HG02973 (cell line): Measurements from ENCODE around the gene MIX23.
A peak's percentile ranks its signal among the peaks of the same experiment; 100 is the strongest.

ENCODE experiments used
- ATAC-seq: cut with Tn5 transposase; IDR thresholded peaks from one replicate; pipeline ENCODE4 v1.9.1; 2021; ENCODE audit warnings: moderate library complexity; ENCODE audit not compliant: unreplicated experiment

The MIX23 gene

GRCh38 chr3:122382888-122383666, at the start of gene MIX23:
Gene MIX23, minus strand, starts transcription at chr3:122383231. Its CDS starts 7 bp downstream, at chr3:122383224.
- ATAC-seq = peak; percentile 36

- ATAC-seq = no peak
Observed at GRCh38 chr3:122430371-122430770, 47.3 kb upstream of the MIX23 start.

DNA sequence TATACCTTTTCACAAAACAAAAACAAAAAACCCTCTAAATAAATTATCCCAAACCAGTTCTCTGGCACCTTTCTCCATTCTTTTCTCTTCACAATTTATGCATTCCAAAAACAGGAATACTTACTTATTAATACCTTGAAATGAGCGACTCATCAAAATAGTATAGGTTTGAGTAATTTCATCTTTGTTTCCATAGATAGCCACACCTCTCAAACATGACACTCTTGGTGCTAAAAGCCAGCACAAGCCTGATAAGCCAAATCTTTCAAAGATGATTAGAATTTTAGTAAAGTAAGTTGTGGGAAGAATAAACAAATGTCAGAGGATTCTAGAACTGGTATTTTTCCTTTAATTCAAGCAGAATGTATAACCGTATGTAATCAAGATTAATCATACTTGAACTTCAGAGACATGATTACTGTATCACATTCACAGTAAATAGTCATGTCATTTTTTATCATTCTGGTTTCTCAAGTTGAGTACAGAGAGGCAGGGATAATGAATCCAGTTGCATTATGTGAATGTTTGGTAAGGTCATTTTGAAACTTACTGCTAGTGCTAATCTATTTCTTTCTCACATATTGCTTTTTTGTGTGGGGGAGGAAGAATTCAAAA, 44.9 kb upstream of the MIX23 start:
- no peak for ATAC-seq

DNA sequence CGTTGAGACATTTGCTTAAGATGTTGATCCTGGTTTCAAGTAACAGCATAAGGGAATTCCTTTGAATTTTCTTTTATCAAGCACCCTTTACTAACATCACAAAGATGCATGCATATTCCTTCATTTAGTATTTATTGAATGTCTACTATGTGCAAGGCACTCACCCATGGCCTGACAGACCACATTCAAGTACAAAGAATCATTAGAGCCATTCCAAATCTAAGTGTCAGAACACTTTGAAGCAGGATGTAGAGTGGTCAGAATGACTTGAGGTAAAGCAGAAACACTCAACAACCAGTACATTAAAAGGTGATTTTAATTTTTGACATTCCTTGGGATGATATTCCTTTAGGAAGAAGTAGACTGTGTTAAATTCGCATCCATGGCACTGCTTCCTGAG, 38.8 kb upstream of the MIX23 start:
- no peak for ATAC-seq

DNA sequence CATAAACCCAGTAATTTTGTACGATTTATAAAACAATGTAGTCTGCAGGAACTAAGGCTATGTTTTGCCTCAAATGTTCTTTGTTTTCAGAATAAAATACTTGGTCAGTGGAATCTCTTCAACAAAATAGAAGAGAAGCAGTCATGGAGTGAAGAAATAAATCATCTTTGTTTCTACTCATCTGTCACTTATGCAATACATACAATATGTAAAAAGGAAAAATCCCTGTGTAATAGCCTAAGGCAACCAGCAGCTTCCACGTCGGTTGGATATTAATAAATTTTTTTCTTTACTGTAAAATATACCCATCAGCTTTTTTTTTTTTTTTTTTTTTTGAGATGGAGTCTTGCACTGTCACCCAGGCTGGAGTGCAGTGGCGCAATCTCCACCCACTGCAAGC, 38.1 kb upstream of the MIX23 start:
- no peak for ATAC-seq

- ATAC-seq = no peak
Observed at GRCh38 chr3:122416966-122417365, 33.9 kb upstream of the MIX23 start.

- peak; percentile 83 for ATAC-seq
Observed at GRCh38 chr3:122415762-122416654, 33.0 kb upstream of the MIX23 start, which contains the start of gene WDR5B. Gene WDR5B, minus strand, starts transcription at chr3:122416062. Its CDS starts 534 bp downstream, at chr3:122415528.

- peak; percentile 59 for ATAC-seq
Observed at GRCh38 chr3:122415104-122415744, 32.2 kb upstream of the MIX23 start.

DNA sequence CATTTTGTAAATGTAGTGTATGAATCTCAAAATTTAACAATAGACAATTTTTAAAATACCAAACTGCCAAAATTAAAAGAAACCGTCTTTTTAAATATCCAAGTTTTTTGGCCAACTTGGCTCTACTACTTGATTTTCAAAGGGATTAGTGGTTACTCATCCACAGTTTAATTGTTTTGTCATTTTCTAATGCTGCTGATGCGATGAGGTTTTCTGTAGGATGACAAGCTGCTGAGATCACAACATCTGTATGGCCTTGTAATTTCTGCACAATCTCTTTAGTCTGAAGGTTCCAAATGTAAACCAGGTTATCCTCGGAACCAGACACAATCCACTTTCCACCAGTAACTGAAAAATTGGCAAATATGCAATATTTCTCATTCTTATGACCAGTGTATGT, 31.4 kb upstream of the MIX23 start:
- ATAC-seq = no peak

DNA sequence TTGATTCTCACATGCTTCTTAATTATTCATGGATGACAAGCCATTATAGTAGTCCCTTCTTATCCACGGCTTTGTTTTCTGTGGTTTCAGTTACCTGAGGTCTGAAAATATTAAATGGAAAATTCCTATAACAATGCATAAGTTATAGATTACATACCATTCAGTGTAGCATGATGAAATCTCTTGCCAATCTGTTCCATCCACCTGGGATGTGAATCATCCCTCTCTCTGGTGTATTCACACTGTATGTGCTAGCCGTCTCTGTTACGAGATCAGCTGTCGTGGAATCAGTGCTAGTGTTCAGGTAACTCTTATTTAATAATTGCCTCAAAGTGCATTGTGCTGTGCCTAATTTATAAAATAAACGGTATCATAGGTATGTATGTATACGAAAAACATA, 27.6 kb upstream of the MIX23 start:
- no peak for ATAC-seq

DNA sequence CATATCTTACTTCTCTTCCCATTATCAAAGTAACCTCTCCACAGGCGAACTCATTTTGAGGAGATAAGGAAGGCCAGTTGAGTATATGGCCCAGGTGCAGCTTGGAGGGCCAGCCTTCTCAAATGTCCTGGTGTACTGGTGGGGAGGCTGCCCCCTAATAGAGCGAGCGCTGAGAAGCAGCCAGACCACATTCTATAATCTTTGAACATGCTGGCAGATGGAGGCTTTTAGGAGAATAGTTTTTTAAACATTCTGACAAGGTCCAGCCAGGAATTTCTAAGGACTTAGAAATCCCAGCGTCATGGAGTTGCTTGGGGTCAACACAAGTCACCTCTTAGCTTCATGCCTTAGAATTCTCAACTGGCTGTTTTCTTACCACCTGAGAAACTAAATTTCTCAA, 27.1 kb upstream of the MIX23 start:
- no peak for ATAC-seq

DNA sequence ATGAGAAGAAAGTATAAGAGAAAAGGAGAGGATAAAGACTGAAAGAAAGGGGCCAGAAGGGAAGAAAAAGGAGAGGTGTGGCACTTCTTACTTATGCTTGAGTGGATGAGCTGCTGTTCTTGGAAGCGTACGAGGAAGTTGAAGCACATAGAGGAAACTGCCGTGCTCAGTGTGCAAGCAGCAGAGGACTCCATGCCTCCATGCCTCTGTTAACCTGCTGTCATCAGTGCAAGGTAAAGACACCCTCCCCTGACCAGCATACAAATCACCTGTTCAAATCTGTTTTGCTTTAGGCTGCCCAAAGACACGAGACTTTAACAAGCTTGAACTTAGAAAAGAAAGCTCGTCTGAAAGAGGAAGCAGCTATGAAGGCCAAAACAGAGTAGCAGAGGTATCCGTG, 26.4 kb upstream of the MIX23 start:
- no peak for ATAC-seq

- ATAC-seq = no peak
Observed at GRCh38 chr3:122407946-122408345, 24.9 kb upstream of the MIX23 start.

- ATAC-seq = no peak
Observed at GRCh38 chr3:122406198-122406597, 23.2 kb upstream of the MIX23 start.

- no peak for ATAC-seq
Observed at GRCh38 chr3:122405015-122405414, 22.0 kb upstream of the MIX23 start.

- ATAC-seq = no peak
Observed at GRCh38 chr3:122403489-122403888, 20.5 kb upstream of the MIX23 start.

GRCh38 chr3:122398920-122399319, 15.9 kb upstream of the MIX23 start:
- ATAC-seq = no peak

GRCh38 chr3:122397201-122397600, 14.2 kb upstream of the MIX23 start:
- no peak for ATAC-seq

DNA sequence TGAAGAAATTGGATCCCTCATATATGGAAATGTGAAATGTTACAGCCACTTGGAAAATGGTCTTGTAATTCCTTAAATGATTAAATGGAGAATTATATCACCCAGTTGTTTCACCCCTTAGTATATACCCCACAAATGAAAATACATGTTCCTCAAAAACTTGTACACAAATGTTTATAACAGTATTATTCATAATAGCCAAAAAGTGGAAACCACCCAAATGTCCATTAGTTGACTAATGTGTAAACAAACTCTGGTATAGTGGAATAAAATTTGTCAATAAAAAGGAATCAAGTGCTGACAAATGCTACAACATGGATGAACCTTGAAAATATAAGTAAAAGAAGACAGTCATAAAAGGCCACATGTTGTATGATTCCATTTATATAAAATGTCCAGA, 13.5 kb upstream of the MIX23 start:
- no peak for ATAC-seq

GRCh38 chr3:122395582-122395981, 12.6 kb upstream of the MIX23 start:
- ATAC-seq = no peak

GRCh38 chr3:122394173-122394572, 11.1 kb upstream of the MIX23 start:
- no peak for ATAC-seq
